ENCODE measurements around the gene CR2. TPM values are rescaled to one million over a fixed set of nuclear protein-coding genes. Genes with fewer than 3 reads are reported as not detected.
A peak's percentile ranks its signal among the peaks of the same experiment; 100 is the strongest.

The CR2 gene
- total RNA-seq, 1 donor from 2014 or later, result not detected

DNA sequence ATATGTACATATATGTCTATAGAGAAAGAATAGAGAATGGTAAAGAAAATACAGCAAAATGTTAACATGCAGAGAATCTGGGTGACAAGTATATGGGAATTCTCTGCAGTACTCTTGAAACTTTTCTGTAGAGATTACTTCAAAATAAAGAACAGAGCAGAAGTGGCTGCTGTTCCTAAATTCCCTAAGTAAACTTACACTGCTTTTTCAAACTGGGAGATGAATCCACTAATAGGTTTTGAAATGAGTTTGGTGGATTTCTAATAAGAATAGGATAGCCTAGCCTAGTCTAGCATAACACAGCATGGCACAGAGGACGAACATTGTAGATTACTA is 450 bp upstream of the CR2 start:
- intact Hi-C loops (cut with DNase I), result no loop called here
- no peak for DNase-seq (ENCODE audit: low spot score in 2 of 2)
- peak overlapping the region in 1 of 2 donors; percentile 59 for H3K4me3 ChIP-seq
- H3K9me3 ChIP-seq, result no peaks in the 10 kb centered on the region
- no peak overlapping the region for H3K27ac ChIP-seq
- H3K36me3 ChIP-seq, result no peaks in the 10 kb centered on the region
- peaks cover 0 to 5% of the 10 kb centered on the region in 2 donors for H3K4me1 ChIP-seq
- peaks cover 14% of the 10 kb centered on the region for H3K27me3 ChIP-seq
- TF ChIP-seq, protein P1, sequence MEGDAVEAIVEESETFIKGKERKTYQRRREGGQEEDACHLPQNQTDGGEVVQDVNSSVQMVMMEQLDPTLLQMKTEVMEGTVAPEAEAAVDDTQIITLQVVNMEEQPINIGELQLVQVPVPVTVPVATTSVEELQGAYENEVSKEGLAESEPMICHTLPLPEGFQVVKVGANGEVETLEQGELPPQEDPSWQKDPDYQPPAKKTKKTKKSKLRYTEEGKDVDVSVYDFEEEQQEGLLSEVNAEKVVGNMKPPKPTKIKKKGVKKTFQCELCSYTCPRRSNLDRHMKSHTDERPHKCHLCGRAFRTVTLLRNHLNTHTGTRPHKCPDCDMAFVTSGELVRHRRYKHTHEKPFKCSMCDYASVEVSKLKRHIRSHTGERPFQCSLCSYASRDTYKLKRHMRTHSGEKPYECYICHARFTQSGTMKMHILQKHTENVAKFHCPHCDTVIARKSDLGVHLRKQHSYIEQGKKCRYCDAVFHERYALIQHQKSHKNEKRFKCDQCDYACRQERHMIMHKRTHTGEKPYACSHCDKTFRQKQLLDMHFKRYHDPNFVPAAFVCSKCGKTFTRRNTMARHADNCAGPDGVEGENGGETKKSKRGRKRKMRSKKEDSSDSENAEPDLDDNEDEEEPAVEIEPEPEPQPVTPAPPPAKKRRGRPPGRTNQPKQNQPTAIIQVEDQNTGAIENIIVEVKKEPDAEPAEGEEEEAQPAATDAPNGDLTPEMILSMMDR (IDR thresholded peaks at IDR 0.05), result no peak

DNA sequence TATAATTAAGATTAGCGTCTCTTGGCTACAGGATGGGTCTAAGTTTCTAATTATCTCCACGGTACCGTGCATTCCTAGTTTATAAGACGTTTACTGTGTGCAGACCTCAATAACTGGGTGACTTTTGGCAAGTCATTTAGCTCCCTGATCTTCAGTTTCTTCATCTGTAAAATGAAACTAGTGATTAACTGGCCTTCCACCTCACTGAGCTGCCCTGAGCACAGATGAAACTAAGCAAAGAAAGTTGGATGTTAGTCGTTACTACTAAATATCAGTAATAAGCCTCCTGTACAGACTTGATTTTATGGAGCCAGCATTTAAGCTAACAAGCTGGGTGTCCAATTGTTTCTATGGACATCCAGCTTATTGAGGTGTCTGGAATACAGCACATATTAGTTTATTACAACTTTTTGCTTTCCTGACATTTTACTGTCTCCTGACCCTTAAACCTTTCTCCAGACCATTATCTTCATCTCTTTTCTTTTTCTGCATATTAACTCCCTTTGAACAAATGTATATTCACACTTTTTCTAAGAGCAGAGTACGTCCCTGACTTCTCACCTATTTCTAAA is 1.1 kb downstream of the CR2 start:
- Histone ChIP-seq H3K4me1 (peaks cover 0 to 5% of the 10 kb centered on the region in 2 donors), H3K27me3 (peaks cover 14% of the 10 kb centered on the region), H3K4me3 (no peak overlapping the region), H3K27ac (no peak overlapping the region), H3K9me3 (no peaks in the 10 kb centered on the region), H3K36me3 (no peaks in the 10 kb centered on the region)
- TF ChIP-seq, protein P1 (IDR thresholded peaks at IDR 0.05), result no peak
- no peak for DNase-seq (ENCODE audit: low spot score in 2 of 2)
- intact Hi-C loops (cut with DNase I), result no loop called here

DNA sequence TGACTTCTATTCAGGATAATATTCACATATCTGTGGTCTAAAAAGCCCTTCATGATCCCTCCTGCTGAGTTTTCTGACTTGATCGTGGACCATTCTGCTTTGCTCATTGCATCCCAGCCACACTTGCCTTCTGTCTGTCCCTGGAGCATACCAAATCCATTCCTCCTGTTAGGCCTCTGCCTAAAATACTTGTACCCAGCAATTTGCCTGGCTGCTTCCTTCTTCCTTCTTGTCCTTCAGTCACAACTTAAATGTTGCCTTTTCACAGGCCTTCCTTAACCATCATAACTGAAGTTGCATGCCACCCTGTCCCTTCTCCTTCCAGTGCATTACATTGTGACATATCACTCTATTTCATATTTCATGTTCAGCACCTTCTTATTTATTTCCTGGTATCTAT is 4.3 kb downstream of the CR2 start:
- peaks cover 0 to 5% of the 10 kb centered on the region in 2 donors for H3K4me1 ChIP-seq
- intact Hi-C loops (cut with DNase I), result no loop called here
- H3K9me3 ChIP-seq, result no peaks in the 10 kb centered on the region
- no peak overlapping the region for H3K27ac ChIP-seq
- DNase-seq (ENCODE audit: low spot score in 2 of 2), result no peak
- H3K4me3 ChIP-seq, result no peak overlapping the region
- H3K36me3 ChIP-seq, result no peaks in the 10 kb centered on the region
- peaks cover 9% of the 10 kb centered on the region for H3K27me3 ChIP-seq
- TF ChIP-seq, protein P1 (IDR thresholded peaks at IDR 0.05), result no peak

DNA sequence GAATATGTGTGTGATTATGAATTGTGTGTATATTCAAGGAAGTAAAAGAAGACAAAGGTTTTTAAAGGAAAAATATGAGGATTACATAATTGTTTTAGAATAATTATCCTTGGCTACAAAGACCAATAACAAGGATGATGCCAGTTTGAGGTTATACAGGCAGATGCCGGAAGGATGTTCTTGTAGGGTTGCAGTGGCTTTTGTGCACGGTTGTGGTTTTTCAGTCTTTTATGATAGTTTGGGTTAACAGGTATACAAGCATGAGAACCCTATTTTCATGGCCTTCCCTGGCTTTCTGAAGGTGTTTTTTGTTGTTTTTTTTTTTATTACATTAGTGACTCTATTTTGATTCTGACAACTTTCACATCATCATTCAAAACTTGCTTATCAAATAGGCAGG is 4.9 kb downstream of the CR2 start:
- Histone ChIP-seq H3K4me3 (no peak overlapping the region), H3K9me3 (no peaks in the 10 kb centered on the region), H3K27ac (no peak overlapping the region), H3K4me1 (peaks cover 0 to 5% of the 10 kb centered on the region in 2 donors), H3K27me3 (peaks cover 8% of the 10 kb centered on the region), H3K36me3 (no peaks in the 10 kb centered on the region)
- intact Hi-C loops (cut with DNase I), result no loop called here
- TF ChIP-seq, protein P1 (IDR thresholded peaks at IDR 0.05), result no peak
- no peak for DNase-seq (ENCODE audit: low spot score in 2 of 2)

DNA sequence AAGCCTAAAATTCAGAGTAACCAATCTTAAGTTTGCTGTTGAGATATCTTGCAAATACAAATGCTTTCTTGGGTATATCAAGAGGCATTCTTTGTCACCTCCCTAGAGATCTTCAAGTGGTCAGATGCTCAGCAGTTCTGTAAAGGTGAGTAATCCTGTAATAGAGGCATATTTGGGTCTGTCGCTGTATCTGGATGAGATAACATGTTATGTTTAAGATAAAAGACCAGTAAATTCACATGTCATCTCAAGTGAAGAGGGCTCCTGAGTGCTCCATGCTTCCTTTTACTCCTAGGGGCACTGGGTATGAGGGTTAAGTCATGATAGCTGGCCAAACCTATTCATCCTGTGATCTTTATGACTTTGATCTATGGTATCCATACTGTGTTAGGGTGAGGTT is 7.5 kb downstream of the CR2 start:
- no peaks in the 10 kb centered on the region for H3K27me3 ChIP-seq
- DNase-seq (ENCODE audit: low spot score in 2 of 2), result no peak
- H3K27ac ChIP-seq, result no peak overlapping the region
- H3K4me1 ChIP-seq, result no peaks in the 10 kb centered on the region
- TF ChIP-seq, protein P1 (IDR thresholded peaks at IDR 0.05), result no peak
- no peak overlapping the region for H3K4me3 ChIP-seq
- intact Hi-C loops (cut with DNase I), result no loop called here
- no peaks in the 10 kb centered on the region for H3K36me3 ChIP-seq
- no peaks in the 10 kb centered on the region for H3K9me3 ChIP-seq

DNA sequence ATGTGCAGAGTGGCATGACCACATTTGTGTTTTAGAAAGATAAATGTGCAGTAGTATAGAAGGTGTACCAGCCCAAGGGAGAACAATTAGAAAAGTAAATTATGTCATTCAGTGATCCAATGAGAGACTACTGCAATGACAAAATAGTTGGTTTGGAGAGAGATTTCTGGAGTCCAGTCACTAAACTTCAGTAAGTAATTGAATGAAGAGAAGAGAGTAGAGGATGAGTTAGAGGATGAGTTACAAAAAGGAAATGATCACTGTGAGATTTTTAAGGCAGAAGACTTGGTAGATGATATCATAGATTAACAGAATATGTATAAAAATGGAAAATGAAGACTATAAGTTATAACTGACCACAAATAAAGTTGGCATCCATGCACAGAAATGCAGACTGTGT is 8.4 kb downstream of the CR2 start:
- no peaks in the 10 kb centered on the region for H3K4me1 ChIP-seq
- no peaks in the 10 kb centered on the region for H3K36me3 ChIP-seq
- H3K27ac ChIP-seq, result no peak overlapping the region
- no peaks in the 10 kb centered on the region for H3K27me3 ChIP-seq
- TF ChIP-seq, protein P1 (IDR thresholded peaks at IDR 0.05), result no peak
- intact Hi-C loops (cut with DNase I), result no loop called here
- DNase-seq (ENCODE audit: low spot score in 2 of 2), result no peak
- no peak overlapping the region for H3K4me3 ChIP-seq
- no peaks in the 10 kb centered on the region for H3K9me3 ChIP-seq

Data from ascending aorta (tissue), 2 donors.